Panc1 (cell line): ENCODE measurements around the gene DNM1.

ENCODE experiments used
- POLR2AphosphoS5 ChIP-seq: IDR thresholded peaks from 2 replicates; pipeline ENCODE4 v1.6.1; 2012; ENCODE audit warnings: mild to moderate bottlenecking, low read depth, low read length, moderate library complexity
- SIN3A ChIP-seq: IDR thresholded peaks from 2 replicates; pipeline ENCODE4 v1.6.1; 2012; ENCODE audit warnings: low read depth, mild to moderate bottlenecking, low read length, moderate library complexity, borderline replicate concordance; ENCODE audit not compliant: insufficient read depth
- TF ChIP-seq, protein P1 (sequence below): fragments of 450-650 bp; IDR thresholded peaks from 2 replicates; pipeline ENCODE4 v1.5.1; 2017; ENCODE audit warnings: mild to moderate bottlenecking

DNA sequence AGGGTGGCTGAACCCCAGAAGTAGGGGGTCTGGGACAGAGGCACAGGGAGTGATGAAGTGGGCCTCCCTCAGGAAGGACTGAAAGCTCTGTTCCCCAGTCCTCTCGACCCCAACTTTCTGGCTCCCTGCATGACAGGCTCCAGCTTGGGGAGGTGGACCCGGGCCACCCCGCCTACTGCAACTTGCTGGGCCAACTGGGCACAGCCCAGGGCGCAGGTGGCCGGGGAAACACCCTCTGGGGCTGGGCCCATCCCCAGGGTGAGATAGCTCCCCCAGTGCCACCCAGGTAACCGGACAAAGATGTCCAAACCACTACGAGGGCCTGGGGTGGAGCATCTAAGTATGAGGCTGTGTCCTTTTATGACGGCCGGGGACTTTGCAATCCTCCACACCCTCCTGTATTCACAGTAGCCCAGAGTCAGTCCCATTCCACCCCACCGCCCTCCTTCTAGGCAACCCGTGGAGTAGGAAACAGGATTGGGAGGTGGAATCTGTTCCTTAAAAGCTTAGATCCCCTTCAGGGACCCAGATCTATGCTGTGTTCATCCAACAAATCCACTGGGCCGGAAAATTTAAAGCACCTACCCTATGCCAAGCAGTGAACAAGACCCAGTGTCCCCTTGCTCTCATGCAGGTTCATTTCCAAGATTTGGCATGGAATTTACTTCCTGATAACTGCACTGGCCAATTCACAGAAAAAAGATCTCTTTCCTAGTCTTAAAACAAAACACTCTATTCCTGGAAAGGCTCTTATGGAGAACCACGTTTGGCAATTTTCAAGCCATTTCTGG is 19.9 kb downstream of the DNM1 start:
- TF ChIP-seq, protein P1, sequence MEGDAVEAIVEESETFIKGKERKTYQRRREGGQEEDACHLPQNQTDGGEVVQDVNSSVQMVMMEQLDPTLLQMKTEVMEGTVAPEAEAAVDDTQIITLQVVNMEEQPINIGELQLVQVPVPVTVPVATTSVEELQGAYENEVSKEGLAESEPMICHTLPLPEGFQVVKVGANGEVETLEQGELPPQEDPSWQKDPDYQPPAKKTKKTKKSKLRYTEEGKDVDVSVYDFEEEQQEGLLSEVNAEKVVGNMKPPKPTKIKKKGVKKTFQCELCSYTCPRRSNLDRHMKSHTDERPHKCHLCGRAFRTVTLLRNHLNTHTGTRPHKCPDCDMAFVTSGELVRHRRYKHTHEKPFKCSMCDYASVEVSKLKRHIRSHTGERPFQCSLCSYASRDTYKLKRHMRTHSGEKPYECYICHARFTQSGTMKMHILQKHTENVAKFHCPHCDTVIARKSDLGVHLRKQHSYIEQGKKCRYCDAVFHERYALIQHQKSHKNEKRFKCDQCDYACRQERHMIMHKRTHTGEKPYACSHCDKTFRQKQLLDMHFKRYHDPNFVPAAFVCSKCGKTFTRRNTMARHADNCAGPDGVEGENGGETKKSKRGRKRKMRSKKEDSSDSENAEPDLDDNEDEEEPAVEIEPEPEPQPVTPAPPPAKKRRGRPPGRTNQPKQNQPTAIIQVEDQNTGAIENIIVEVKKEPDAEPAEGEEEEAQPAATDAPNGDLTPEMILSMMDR = no peak
- TF ChIP-seq SIN3A (no peak), POLR2AphosphoS5 (no peak)
